Heart left ventricle (tissue), 16 donors: Measurements from ENCODE around the gene PARD3. TPM values are rescaled to one million over a fixed set of nuclear protein-coding genes. Genes with fewer than 3 reads are reported as not detected.

ENCODE experiments used
- ATAC-seq, 4 donors: fragments of 200-7000 bp; cut with Tn5 transposase; one replicate each; pipeline ENCODE4 v1.9.1; 2020 to 2022; ENCODE audit warnings: moderate library complexity in 4 of 4, mild to moderate bottlenecking in 3 of 4, moderate number of reproducible peaks in 1 of 4
- DNase-seq, 5 donors: peaks; one replicate each; pipeline ENCODE4 v3.0.0-alpha.2; 2020
- H3K27ac ChIP-seq, 12 donors: fragments of 200-600 bp; sonication (generic) in 4 of 12; one replicate each; pipeline versions ENCODE4 v1.5.0 to v1.8.0; 2016 to 2022; ENCODE audit warnings: mild to moderate bottlenecking in 2 of 12
- H3K27me3 ChIP-seq, 9 donors: fragments of 200-600 bp; sonication (generic) in 2 of 9; one replicate each; pipeline versions ENCODE4 v1.5.1 to v1.8.0; 2016 to 2022; ENCODE audit warnings: mild to moderate bottlenecking in 3 of 9
- H3K36me3 ChIP-seq, 9 donors: fragments of 200-600 bp; sonication (generic) in 2 of 9; one replicate each; pipeline versions ENCODE4 v1.5.0 to v1.8.0; 2018 to 2022; ENCODE audit warnings: mild to moderate bottlenecking in 2 of 9
- H3K4me1 ChIP-seq, 12 donors: fragments of 200-600 bp; sonication (generic) in 4 of 12; one replicate each; pipeline versions ENCODE4 v1.5.0 to v1.8.0; 2016 to 2022; ENCODE audit warnings: mild to moderate bottlenecking in 3 of 12
- H3K4me3 ChIP-seq, 12 donors: fragments of 200-600 bp; sonication (generic) in 4 of 12; one replicate each; pipeline versions ENCODE4 v1.5.0 to v1.8.0; 2017 to 2022; ENCODE audit warnings: mild to moderate bottlenecking in 9 of 12, moderate library complexity in 4 of 12
- H3K9me3 ChIP-seq, 12 donors: fragments of 200-600 bp; sonication (generic) in 4 of 12; one replicate each; pipeline versions ENCODE4 v1.5.0 to v1.8.0; 2016 to 2022; ENCODE audit warnings: mild to moderate bottlenecking in 1 of 12
- CTCF ChIP-seq, 12 donors: fragments of 200-600 bp; sonication (generic) in 4 of 12; IDR thresholded peaks; one replicate each; pipeline versions ENCODE4 v1.5.0 to v1.8.0; 2018 to 2022; ENCODE audit warnings: antibody characterized with exemption in 12 of 12, mild to moderate bottlenecking in 5 of 12
- POLR2A ChIP-seq, 2 donors: fragments of 450-650 bp; IDR thresholded peaks; one replicate each; pipeline ENCODE4 v1.6.1; 2017; ENCODE audit warnings: antibody characterized with exemption in 2 of 2, mild to moderate bottlenecking in 2 of 2, moderate library complexity in 2 of 2
- WGBS, 4 donors: extraction: QIAGEN DNeasy Blood & Tissue Kit in 2 of 4; methylation state at CpG; one replicate each; pipeline versions ENCODE4 v1.1.5 to v1.1.7; 2013 to 2018; 5-methylcytosine and 5-hydroxymethylcytosine counted together
- intact Hi-C, 10 donors: fragments of 100-400 bp; cut with DNase I; formaldehyde crosslinking; loops; one replicate each; pipeline versions ENCODE4 v1.11.1 to v1.14.2; 2022
- polyA plus RNA-seq, 2 donors: library from polyadenylated mRNA; stranded (reverse); fragments of 200-250 nt; gene quantifications; one replicate each; pipeline ENCODE4 v1.2.3, GENCODE V29; 2013
- total RNA-seq, 9 donors: library from RNA; depleted of rRNA in 2 of 9; stranded (reverse); fragments of >200 nt in 2 of 9; fragmentation: NEBNext Ultra II Directional in 3 of 9; extraction: Animal tissue kit (Norgen Biotek cat#: 25700) in 3 of 9; gene quantifications; one replicate each; pipeline versions ENCODE4 v1.1.0 to v1.2.4, GENCODE V29; 2016 to 2023
- donor health status: ischemic (EF 13 %, LVEDD 7.1; RV severe dilation, severe dysfunction).
- donor health status: healthy with polysubstance abuse.
- donor health status: DM: no; HTN: yes; CAD: no.
- donor health status: DM: no; HTN: no; CAD: no.
- donor health status: ischemic (EF 25% LVEDD 6.9; RV normal size, moderate dysfunction).
- donor health status: ischemic (EF 25% LVEDD 5.7; RV mildly dilated, moderate dysfunction).
- donor health status: healthy.
- donor health status: DM: yes; HTN: yes; CAD: no.
- donor health status: ischemic (EF 35%, LVEDD 5.7; RV mildly dilated, moderate dysfunction).
- donor health status: nonischemic (EF 11% LVEDD 7.7; RV severe dilation, severe dysfunction).
- donor health status: DM: yes; HTN: yes; CAD: no.
- donor health status: PGD.
- donor health status: ischemic (EF 29% LVEDD 5.4; RV normal size, mild dysfunction).
- donor health status: nonischemic (EF 23%, LVEDD 6.1; RV moderate dilation, normal function).

The PARD3 gene
- total and polyA plus RNA-seq, 11 donors = 24.8 to 69.7 (median 33.1) TPM

GRCh38 chr10:34537629-34538231, 277.4 kb downstream of the PARD3 start:
- no peaks in the 10 kb centered on the region for H3K36me3 ChIP-seq
- H3K4me1 ChIP-seq = peaks cover 0 to 36% (median 11%) of the 10 kb centered on the region in 12 donors
- no peak for TF ChIP-seq CTCF (IDR thresholded peaks at IDR 0.05)
- no peak for TF ChIP-seq POLR2A (IDR thresholded peaks at IDR 0.05)
- peak overlapping the region in 2 of 12 donors; percentile 14 to 40 for H3K27ac ChIP-seq
- DNase-seq (no peak), ATAC-seq (peak in 1 of 4 donors; percentile 19)
- H3K27me3 ChIP-seq = no peaks in the 10 kb centered on the region
- intact Hi-C loops = no loop called here
- H3K9me3 ChIP-seq = no peaks in the 10 kb centered on the region
- peak overlapping the region in 4 of 12 donors; percentile 2 to 51 (median 16) for H3K4me3 ChIP-seq
- whole genome bisulfite sequencing, 4 donors = 84 to 90% (median 86%) methylated on average over 6 of the region's 6 CpGs

- DNase-seq = no peak
Measured at GRCh38 chr10:34535872-34536271, 279.2 kb downstream of the PARD3 start.

GRCh38 chr10:34530778-34531177, 284.3 kb downstream of the PARD3 start:
- no peaks in the 10 kb centered on the region for H3K27me3 ChIP-seq
- DNase-seq (no peak), ATAC-seq (no peak)
- 84 to 93% (median 88%) methylated on average over 4 of the region's 4 CpGs for WGBS, 4 donors
- H3K27ac ChIP-seq = no peak overlapping the region
- intact Hi-C loops = no loop called here
- no peak overlapping the region for H3K4me3 ChIP-seq
- TF ChIP-seq POLR2A (IDR thresholded peaks at IDR 0.05) = no peak
- no peak for TF ChIP-seq CTCF (IDR thresholded peaks at IDR 0.05)
- peaks cover 0 to 16% (median 0%) of the 10 kb centered on the region in 12 donors for H3K9me3 ChIP-seq
- H3K4me1 ChIP-seq = peaks cover 0 to 39% (median 15%) of the 10 kb centered on the region in 12 donors
- H3K36me3 ChIP-seq = no peaks in the 10 kb centered on the region

More at GRCh38 chr10:34535872-34536271, 279.2 kb downstream of the PARD3 start:
- Histone ChIP-seq H3K4me1 (peaks cover 0 to 36% (median 11%) of the 10 kb centered on the region in 12 donors), H3K27ac (no peak overlapping the region), H3K4me3 (no peak overlapping the region), H3K27me3 (no peaks in the 10 kb centered on the region), H3K36me3 (no peaks in the 10 kb centered on the region), H3K9me3 (peaks cover 0 to 11% (median 0%) of the 10 kb centered on the region in 12 donors)
- TF ChIP-seq CTCF (IDR thresholded peaks at IDR 0.05) (no peak), POLR2A (IDR thresholded peaks at IDR 0.05) (no peak)
- intact Hi-C loops = no loop called here
- 42 to 60% (median 51%) methylated on average over 4 of the region's 4 CpGs for WGBS, 4 donors
- peak in 2 of 4 donors; percentile 14 to 43 for ATAC-seq

- WGBS, 4 donors = 72 to 80% (median 74%) methylated on average over 3 of the region's 3 CpGs
- DNase-seq = no peak
- Histone ChIP-seq H3K27ac (no peak overlapping the region), H3K9me3 (peaks cover 0 to 16% (median 0%) of the 10 kb centered on the region in 12 donors), H3K27me3 (no peaks in the 10 kb centered on the region), H3K36me3 (no peaks in the 10 kb centered on the region), H3K4me3 (no peak overlapping the region), H3K4me1 (peaks cover 0 to 32% (median 15%) of the 10 kb centered on the region in 12 donors)
- peak in 1 of 4 donors; percentile 33 for ATAC-seq
- TF ChIP-seq POLR2A (IDR thresholded peaks at IDR 0.05) = no peak
- no peak for TF ChIP-seq CTCF (IDR thresholded peaks at IDR 0.05)
- intact Hi-C loops = loop anchor here in 4 of 10 donors (5.0 to 10.0 kb wide), 3 partner anchors 96 to 1194 kb away; partner anchors contain the start of gene NRP1 (in 1 of the 4)
Measured at GRCh38 chr10:34528320-34528719, 286.8 kb downstream of the PARD3 start.
